Subcutaneous adipose tissue (tissue), 4 donors: ENCODE measurements around the gene ZFPM1. TPM values are rescaled to one million over a fixed set of nuclear protein-coding genes. Genes with fewer than 3 reads are reported as not detected.

ENCODE experiments used
- total RNA-seq, 4 donors: library from RNA; depleted of rRNA; stranded (reverse); fragments of >200 nt; gene quantifications; one replicate each; pipeline ENCODE4 v1.1.0, GENCODE V29; 2016
- TF ChIP-seq, protein P1 (sequence below): fragments of 450-650 bp; IDR thresholded peaks from one replicate; pipeline ENCODE4 v1.5.1; 2016; ENCODE audit warnings: low read depth, mild to moderate bottlenecking, control low read depth, antibody characterized with exemption, moderate library complexity

ZFPM1 gene
- total RNA-seq, 4 donors from 2014 or later, result 0.17 to 0.57 (median 0.44) TPM; not detected in 1

- TF ChIP-seq, protein P1, sequence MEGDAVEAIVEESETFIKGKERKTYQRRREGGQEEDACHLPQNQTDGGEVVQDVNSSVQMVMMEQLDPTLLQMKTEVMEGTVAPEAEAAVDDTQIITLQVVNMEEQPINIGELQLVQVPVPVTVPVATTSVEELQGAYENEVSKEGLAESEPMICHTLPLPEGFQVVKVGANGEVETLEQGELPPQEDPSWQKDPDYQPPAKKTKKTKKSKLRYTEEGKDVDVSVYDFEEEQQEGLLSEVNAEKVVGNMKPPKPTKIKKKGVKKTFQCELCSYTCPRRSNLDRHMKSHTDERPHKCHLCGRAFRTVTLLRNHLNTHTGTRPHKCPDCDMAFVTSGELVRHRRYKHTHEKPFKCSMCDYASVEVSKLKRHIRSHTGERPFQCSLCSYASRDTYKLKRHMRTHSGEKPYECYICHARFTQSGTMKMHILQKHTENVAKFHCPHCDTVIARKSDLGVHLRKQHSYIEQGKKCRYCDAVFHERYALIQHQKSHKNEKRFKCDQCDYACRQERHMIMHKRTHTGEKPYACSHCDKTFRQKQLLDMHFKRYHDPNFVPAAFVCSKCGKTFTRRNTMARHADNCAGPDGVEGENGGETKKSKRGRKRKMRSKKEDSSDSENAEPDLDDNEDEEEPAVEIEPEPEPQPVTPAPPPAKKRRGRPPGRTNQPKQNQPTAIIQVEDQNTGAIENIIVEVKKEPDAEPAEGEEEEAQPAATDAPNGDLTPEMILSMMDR, result no peak
Measured at GRCh38 chr16:88514526-88515232, 61.6 kb downstream of the ZFPM1 start.

GRCh38 chr16:88515371-88515770 is 62.3 kb downstream of the ZFPM1 start:
- TF ChIP-seq, protein P1, result no peak

GRCh38 chr16:88515925-88516594 is 63.0 kb downstream of the ZFPM1 start:
- TF ChIP-seq, protein P1, result no peak

DNA sequence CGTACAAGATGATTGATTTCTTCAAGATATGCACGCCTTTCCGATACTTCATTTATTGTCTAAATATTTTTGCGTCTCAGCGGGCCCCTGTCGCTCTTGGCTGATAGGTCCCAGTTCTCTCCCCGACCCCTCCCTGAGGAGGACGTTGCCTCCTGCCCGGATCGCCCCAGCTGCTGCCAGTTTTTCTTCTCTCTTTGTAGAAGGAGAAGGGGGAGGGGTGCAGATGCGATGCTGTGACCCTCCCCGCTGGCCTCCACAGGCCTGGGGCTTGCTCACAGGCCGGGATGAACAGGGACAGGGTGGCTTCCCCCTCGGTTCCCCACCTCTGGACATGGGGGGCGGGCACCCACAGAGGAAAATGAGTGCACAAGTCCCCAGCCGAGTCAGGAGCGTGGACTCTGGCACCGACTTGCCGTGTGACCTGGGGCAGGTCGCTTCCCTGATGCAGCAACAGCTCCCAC is 63.6 kb downstream of the ZFPM1 start:
- TF ChIP-seq, protein P1, result no peak

GRCh38 chr16:88519240-88519639 is 66.2 kb downstream of the ZFPM1 start:
- TF ChIP-seq, protein P1, result no peak

- TF ChIP-seq, protein P1, result no peak
Measured at GRCh38 chr16:88519938-88520653, 67.0 kb downstream of the ZFPM1 start.

DNA sequence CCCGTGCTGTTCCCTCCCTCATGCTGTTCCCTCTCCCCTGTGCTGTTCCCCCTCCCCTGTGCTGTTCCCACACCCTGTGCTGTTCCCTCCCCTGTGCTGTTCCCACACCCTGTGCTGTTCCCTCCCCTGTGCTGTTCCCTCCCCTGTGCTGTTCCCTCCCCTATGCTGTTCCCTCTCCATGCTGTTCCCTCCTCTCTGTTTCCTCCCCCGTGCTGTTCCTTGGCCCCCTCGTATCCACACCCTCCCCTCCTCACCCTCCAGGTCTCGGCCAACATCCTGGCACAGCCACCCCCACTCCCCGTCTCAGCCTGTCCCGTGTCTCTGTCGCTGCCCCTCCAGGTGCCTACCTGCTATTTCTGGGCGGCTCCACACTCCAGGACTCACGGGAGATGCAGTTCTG is 68.6 kb downstream of the ZFPM1 start:
- TF ChIP-seq, protein P1, result no peak
